Adrenal gland (tissue), 5 donors: ENCODE data around the gene TMEM132C.

Source experiments
- CTCF ChIP-seq, 6 experiments: fragments of 450-650 bp in 4 of 6; fragments of 200-600 bp in 2 of 6; sonication (generic) in 1 of 6; IDR thresholded peaks; 1 replicate in 5 of 6; 2 replicates in 1 of 6; pipeline versions ENCODE4 v1.5.1 to v1.8.0; 2016 to 2021; ENCODE audit warnings: antibody characterized with exemption in 6 of 6, mild to moderate bottlenecking in 2 of 6, moderate library complexity in 1 of 6
- POLR2A ChIP-seq, 2 donors: fragments of 450-650 bp; IDR thresholded peaks; one replicate each; pipeline ENCODE4 v1.6.1; 2017; ENCODE audit warnings: antibody characterized with exemption in 2 of 2, mild to moderate bottlenecking in 2 of 2, moderate library complexity in 1 of 2
- donor health status: DM: no; HTN: no; CAD: no.

- TF ChIP-seq CTCF (IDR thresholded peaks at IDR 0.05): no peak
- TF ChIP-seq POLR2A (IDR thresholded peaks at IDR 0.05): no peak
Measured at GRCh38 chr12:128288357-128288756, 21.4 kb downstream of the TMEM132C start.
